Sciatic nerve (tissue), 2 donors: ENCODE data around the gene DUSP1. TPM values are rescaled to one million over a fixed set of nuclear protein-coding genes. Genes with fewer than 3 reads are reported as not detected.
"Not testable (repeated sequence)": the region's sequence is repeated elsewhere in the genome, so short reads cannot be mapped to it uniquely, and the experiment has no call there.

Experiments
- ATAC-seq: fragments of 200-7000 bp; cut with Tn5 transposase; one replicate; pipeline ENCODE4 v1.9.1; 2020; ENCODE audit warnings: mild to moderate bottlenecking, moderate library complexity
- DNase-seq: peaks from one replicate; pipeline ENCODE4 v3.0.0-alpha.2; 2020; ENCODE audit warnings: low spot score
- intact Hi-C: fragments of 100-400 bp; cut with DNase I; formaldehyde crosslinking; loops from one replicate; pipeline ENCODE4 v1.14.2; 2022
- total RNA-seq: library from RNA; stranded (reverse); fragmentation: NEBNext Ultra II Directional; extraction: Animal tissue kit (Norgen Biotek cat#: 25700); gene quantifications from one replicate; pipeline ENCODE4 v1.2.1, GENCODE V29; 2021
- donor health status: DM: no; HTN: no; CAD: no.
- donor health status: DM: no; HTN: no; CAD: no.

The DUSP1 gene
- total RNA-seq, 1 donor from 2014 or later = 296 TPM

DNA sequence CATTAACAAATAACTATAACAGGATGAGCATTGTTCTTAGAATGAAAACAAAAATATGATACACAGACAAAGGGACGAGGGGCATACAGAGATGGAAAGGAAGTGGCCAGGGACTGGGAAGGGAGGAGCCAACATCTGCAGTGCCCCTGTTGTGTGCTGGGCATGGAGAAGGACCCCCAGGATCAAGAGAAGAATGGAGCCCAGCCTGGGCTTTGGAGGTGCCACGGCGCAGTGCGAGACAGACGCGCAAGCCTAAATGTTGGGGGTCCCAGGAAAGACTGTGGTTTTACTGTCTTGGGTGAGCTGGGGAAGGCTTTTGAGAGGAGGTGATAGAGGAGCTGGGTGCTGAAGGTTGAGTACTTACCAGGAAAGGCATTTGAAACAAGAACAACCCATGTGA, 28.4 kb upstream of the DUSP1 start:
- ATAC-seq (no peak), DNase-seq (no peak)

DNA sequence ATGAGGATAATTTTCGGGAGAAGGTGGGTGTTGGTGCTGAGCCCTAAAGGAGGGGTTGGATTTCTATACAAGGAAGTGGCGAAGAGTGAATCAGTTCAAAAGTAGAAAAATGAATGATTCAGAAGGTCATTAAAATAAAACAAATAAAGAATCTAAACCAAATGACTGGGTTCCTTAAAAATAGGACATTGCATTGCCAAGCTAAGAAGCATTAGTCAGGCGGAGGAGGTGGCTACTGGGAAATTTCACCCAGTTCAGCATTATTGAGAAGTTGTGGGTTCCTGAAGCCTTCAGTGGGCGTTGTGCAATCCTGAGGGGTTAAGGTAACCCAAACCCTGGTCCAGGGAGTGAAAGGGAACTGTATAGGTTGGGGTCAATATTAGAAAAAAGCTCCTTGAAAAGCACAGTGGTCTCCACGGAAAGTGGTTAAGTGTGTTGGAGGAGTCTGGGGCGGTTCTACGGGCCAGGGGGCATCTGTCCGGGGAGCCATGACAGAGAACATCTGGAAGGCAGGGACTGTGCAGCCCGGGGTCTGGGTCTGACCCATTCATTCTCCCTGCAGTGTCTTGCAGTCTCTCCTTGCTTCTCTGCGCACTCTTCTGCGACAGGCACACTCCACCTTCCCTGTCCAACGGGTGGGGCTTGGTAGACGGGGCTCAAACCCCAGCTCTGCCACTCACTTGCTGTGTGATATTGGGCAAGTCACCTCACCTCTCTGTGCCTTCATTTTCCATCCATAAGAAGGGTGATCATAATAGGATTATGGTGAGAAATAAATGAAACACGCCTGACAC, 27.6 kb upstream of the DUSP1 start:
- ATAC-seq (peak; percentile 9), DNase-seq (no peak)
- intact Hi-C loops = no loop called here

More for the DNA sequence above, 28.4 kb upstream of the DUSP1 start:
- intact Hi-C loops = no loop called here

DNA sequence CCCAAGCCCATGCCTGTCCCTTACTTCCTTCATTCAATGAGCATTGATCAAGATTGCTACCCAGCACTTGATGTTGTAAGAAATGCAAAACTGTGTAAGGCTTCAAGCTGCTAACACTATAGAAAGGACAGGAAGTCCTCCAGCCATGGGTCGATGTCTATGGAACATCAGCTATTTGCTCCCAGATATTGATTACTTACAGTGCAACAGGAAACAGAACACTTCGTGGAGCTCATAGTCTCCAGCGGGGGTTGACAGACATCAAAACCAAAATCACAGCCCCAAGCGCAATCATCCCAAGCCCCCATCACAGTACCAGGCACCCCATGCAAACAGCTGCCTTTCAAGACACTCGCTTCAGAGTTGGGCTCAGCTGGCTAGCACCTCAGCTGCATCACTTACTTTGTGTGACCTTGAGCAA, 26.8 kb upstream of the DUSP1 start:
- intact Hi-C loops = no loop called here

DNA sequence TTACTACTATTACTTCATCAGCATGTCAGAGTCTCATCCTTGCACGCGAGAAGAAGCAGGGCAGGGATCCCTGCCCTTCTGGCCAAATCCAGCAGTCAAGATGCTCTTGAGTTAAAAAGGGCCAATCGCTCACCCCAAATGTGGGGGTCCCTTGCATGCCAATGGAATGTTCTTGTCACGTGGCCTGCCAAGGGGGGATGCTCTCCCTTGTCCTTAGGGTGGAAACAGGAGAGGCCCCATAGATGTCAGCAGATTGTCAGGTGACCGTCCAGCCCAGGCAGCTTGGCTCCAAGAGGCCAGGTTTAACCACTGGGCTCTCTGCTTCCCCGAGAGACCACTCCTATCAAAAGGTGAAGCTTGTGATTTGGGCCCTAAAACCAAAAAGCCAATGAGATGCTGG, 25.3 kb upstream of the DUSP1 start:
- intact Hi-C loops = no loop called here
- no peak for ATAC-seq
- DNase-seq = peak; percentile 54

More for the DNA sequence above, 26.8 kb upstream of the DUSP1 start:
- ATAC-seq (no peak), DNase-seq (peak; percentile 47)

DNA sequence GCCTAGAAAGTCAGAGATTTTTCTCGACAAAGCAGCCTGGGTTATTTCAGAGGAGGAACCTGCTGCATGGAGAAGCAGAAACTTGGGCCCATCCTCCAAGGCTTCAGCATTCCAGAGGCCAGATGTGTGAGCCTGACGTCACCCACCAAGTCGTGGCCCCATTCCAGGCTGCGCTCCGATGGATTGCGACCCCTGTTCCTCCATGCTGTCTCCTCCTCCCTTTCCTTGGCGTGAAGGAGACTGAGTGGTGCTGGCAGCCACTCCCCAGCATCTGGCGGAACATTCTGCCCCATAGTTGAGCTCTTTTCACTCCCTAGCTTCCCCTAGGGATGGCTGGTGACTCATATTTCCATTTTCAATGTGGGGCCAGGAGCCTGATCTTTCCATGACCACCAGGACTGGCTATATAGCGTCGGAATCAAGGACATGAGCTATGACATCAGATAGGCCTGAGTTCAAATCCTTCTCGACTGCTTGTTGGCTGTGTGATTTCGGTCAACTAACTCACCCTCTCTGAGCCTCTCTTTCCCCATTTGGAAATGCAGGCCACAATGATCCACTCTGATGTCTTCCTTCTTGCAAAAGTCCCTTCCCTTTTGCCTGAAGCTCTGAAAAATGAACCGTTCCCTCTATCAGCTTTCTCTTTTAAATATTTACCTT, 24.5 kb upstream of the DUSP1 start:
- DNase-seq = peak; percentile 94
- intact Hi-C loops = no loop called here

DNA sequence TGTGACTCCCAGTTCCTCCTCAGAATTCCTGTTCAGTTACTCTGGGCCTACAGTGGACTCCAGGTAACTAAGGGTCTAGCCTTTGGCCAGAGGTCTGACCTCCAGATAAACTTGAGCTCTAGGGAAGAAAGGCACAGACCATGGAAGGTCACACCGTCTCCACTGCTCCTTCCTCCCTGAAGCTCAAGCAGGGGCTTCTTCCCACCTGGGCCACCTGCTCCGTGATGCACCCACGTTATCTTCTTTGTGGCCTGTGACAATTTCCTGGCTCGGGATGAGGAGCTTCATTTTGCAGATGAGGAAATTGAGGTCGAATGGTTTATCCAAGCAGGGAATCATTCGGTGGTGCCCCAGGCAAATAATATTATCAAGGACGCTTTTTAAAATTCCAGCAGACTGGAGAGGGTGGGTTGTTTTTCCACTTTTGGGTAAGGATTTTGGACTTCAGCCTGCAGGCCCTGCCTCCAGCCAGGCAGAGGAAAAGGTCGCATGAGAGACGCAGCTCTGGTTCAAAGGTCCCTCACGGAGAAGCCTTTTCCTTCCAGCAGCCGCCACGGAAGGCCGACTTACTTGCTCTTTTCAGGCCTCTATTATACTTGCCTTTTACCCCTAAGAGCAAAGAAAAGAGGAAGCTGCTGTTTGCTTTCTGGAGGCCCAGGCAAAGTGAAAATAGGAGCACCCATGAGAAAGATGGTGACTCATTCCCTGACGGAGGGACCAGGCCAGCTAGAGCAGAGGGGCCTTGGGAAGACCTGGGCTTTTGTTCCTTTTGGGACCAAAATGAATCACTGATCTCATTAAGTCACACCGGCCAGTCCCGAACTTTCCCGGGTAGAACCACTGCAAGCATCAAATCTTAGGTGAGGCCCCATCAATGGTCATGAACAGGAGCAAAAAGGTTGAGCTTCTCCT, 22.8 kb upstream of the DUSP1 start:
- intact Hi-C loops = no loop called here
- peak; percentile 61 for DNase-seq
- no peak for ATAC-seq

More for the DNA sequence above, 24.5 kb upstream of the DUSP1 start:
- ATAC-seq = peak; percentile 96

DNA sequence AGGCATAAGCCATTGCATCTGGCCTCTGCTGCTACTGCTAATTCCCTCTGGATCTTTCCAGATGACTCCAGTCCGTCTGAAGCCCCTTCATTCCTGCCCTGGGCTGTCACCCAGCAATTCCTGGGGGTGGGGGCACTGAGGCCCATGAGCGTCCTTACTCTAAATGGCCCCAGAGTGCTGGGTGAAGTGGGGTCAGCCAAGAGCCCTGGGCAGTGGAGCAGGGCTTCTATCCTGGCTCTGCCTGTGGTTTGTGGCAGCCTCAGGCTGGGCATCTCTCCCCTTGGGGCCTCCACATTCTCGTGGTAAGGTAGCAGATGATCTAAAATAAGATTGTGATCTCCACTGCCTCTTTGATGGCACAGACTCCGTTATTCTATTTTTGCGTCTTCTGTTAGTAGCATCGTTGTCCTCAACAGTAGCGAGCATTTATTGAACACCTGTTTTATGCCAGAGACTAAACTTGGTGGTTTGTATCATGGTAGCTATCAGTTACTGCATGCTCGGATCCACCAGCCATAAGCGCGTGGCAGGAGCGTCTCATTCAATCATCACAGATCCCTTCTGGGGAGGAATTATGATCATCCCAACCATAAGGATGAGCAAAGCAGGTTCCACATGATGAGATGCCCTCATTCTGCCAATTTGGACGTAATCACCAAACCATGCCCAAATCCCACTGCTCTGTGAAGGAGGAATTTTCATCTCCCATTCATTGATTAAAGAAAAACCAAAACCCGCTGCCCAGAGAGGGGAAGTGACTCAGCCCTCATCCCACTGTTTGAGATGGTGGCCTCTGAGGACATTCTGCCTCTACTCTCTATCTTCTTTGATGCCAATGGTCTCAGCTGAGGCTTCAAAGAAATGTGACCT, 21.9 kb upstream of the DUSP1 start:
- DNase-seq (peak; percentile 15), ATAC-seq (no peak)
- intact Hi-C loops = no loop called here

DNA sequence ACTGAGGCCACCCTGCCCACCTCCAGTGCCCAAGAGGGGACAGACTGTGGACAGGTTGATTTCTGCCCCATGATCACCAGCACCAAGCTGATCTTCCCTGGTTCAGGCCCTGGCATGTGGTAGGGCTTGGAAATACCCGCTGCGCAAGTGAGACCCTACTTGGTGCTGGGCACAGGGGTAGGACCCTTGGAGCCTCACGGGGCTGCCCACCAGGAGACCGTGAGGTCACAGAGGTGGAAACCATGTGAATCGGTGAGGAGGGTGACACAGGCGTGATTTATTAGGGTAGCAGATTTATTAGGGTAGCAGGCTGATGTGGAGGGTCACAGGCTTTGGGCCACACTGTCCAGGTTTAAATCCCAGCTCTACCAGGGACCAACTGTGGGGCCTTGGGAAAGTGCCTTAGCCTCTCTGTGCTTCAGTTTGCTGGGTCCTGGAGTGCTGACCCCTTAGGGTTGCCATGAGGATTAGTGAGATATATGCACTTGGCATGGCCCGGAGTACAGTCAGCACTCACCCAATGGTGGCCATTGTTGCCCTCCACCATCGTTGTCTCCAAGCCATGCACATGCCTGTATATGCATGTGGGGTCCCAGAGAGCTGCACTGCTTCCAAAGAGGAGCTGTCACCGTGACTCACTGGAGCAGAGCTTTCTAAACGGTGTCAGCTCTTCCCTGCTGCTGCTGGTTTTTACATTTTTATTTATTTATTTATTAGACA, 20.9 kb upstream of the DUSP1 start:
- intact Hi-C loops = no loop called here
- no peak for DNase-seq
- ATAC-seq = no peak

DNA sequence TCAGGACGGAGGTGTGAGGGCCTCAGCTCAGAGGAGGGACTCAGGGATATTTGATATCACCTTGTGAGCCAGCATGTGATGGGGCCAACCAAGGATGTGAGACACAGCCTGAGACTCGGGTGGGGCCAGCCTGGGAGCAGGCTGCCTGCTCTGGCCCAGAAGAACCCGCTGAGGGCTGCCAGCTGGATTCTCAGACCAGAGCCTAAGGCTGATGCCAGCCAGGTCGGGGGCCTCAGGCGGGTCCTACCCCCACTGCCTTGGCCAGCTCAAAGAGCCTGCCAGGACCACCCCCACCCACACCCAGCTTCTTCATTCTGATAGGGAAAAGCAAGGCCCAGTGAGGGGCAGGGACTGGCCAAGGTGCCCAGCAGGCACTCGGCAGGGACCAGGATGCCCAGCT, 20.3 kb upstream of the DUSP1 start:
- no peak for DNase-seq
- no peak for ATAC-seq
- intact Hi-C loops = no loop called here

DNA sequence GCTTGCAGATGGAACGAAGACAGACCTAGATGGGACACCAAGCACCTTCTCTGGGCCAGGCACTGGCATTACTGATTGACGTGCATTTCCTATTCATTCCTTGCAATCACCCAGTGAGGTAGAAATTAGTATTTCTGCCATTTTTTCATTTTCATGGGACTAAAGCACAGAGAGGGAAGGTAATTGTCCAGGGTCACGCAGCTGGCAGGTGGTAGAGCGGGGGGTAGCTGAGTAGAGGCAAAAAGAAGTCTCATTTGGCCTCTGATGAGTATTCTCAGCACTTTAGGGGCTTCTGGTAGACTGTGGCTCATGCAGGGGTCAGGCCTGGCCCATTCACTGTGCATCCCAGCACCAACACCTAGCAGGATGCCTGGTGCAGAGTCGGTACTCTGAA, 19.5 kb upstream of the DUSP1 start:
- intact Hi-C loops = no loop called here
- DNase-seq (no peak), ATAC-seq (no peak)

DNA sequence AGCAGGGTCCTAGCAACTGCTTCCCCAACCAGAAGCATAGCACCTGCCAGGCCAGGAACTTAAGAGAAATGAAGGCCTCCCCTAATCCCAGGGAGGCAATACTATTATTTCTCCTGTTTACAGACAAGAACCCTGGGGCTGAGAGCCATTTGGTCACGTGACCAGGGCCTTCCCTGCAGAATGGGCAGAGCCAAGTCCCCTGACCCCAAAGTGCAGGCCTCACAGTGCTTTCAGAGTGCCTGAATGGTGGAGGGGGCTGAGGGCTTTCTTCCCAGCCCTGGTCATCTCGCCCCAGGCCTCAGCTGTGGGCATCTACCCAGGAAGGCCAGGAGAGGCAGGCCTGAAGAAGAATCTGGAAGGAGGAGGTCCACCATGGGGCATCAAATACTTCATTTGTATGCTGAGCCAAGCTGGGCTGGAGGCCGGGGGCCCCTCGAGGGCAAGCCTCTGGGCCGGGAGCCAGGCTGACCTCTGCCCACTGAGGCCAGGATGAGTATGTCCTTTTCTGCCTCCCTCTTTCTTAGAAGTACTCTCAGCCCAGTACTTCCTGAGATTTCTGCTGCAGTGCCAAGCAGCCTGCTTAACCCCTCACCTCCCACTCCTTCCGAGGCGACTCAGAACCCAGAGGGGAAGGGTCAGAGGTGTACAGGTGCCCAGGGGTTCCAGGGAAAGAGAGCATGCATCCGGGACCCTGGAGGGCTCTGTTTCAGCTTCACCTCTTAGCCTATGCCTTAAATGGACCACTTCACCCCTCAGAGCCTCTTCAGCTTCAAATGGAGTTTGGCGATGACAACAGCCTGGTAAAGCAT, 18.9 kb upstream of the DUSP1 start:
- intact Hi-C loops = no loop called here
- no peak for DNase-seq
- peak; percentile 68 for ATAC-seq

DNA sequence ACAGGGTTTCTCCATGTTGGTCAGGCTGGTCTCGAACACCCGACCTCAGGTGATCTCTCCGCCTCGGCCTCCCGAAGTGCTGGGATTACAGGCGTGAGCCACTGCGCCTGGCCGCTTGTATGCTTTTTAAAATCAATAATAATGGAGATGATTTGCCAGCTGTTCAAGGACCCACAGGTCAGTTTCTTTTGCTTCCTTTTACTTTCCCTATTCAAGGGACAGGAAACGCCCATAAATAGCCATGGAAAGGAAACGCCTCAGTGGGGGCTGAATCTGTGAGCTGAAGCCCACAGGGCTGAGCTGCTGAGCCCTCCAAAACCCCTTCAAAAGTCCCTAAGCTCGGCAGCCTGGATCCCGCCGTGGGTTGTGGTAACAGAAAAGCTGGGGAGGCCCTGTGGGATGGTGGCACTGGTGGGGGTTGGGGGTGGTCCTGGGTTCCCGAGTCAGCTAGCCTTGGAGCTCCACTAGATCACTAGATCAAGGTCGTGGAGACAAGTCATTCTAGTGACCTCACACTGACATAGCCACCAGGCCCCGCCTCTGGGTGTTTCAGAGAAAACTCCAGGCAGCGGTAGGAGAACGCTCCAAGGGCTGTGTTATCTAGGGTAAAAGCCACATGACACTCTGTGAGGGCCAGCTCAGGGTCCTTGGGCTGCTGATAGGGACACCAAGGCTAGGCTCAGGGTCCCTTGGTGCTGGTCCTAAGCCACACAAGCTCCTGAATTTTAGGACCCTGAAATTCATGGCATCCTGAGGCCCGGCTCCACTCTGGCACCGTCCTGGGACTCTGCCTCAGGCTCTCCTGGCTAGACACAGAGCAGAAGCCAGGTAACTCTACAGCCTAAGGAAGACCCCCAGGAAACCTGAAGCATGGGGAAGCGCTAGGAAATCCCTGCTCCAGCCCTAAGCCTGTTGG, 18.0 kb upstream of the DUSP1 start:
- DNase-seq (no peak), ATAC-seq (peak; percentile 78)
- intact Hi-C loops = no loop called here

DNA sequence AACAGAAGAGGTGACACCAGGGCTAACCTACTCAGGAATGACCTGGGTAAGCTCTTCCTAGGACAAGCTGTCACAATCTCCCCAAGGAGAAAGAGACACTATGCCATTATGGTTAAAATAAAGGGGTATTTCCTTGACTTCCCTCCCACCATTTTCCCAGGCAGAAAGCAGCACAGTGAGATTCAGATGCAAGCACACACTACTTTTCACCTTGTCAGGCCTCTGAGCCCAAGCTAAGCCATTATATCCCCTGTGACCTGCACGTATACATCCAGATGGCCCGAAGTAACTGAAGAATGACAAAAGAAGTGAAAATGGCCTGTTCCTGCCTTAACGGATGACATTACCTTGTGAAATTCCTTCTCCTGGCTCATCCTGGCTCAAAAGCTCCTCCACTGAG, 16.5 kb upstream of the DUSP1 start:
- DNase-seq, intact Hi-C loops, ATAC-seq: not testable (repeated sequence)

DNA sequence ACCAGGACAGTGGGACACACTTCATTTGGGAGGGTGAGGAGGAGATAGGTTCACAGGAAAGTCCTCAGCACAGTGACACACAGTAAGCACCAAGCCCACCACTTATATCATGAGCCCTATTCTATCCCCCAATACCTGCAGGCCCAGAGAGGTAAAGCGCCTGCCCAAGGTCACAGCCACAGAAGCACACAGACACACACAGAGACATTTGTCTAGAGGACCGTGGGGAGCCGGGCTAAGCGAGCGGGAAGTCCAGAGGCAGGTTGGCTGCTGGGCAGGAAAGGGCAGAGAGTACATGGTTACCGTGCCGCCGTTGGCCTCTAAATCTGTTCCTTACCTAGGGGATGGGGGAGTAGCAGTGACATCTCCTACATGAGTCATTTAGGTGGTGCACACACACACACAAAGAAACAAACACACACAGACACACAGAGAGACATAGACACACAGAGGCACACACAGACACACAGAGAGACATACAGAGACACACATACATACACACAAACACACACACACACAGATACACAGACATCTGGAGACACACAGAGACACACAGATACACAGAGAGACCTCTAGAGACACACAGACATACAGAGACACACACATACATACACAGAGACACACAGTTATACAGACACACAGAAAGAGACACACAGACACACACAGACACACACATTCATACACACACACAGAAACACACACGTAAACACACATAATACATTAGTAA, 15.9 kb upstream of the DUSP1 start:
- no peak for DNase-seq
- no peak for ATAC-seq
- intact Hi-C loops = no loop called here

DNA sequence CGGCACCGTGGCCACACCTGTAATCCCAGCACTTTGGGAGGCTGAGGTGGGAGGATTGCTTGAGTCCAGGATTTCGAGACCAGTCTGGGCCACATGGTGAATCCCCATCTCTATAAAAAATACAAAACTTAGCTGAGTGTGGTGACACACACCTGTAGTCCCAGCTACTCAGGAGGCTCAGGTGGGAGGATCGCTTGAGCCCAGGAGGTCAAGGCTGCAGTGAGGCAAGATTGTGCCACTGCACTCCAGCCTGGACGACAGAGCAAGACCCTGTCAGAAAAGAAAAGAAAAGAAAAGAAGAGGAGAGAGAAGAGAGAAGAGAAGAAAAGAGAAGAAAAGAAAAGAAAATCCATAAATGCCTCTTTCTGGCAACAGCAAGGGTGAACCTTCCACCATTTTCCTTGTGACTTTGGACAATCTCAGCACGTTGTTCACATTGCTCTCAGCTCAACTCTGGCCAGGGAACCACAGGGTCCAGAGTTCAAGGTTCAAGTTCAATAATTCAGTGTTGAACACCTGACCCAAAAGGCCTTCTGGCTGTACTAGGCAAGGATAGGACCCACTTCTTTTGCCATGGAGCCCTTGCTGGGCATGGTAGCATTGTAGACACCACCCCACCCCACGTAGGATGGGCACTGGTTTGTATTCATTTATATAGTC, 14.6 kb upstream of the DUSP1 start:
- intact Hi-C loops = no loop called here
- DNase-seq (no peak), ATAC-seq (no peak)
